Stomach (tissue), 9 donors: Measurements from ENCODE around the gene MTMR12. TPM values are rescaled to one million over a fixed set of nuclear protein-coding genes. Genes with fewer than 3 reads are reported as not detected.
A peak's percentile ranks its signal among the peaks of the same experiment; 100 is the strongest.

ENCODE experiments used
- DNase-seq, 2 donors: peaks; one replicate each; pipeline versions ENCODE4 v3.0.0 to v3.0.0-alpha.2; 2013 to 2019
- H3K27ac ChIP-seq, 5 donors: fragments of 200-600 bp in 4 of 5; sonication (generic) in 4 of 5; one replicate each; pipeline ENCODE4 v1.5.1; 2013 to 2019; ENCODE audit warnings: mild to moderate bottlenecking in 1 of 5, moderate library complexity in 1 of 5
- H3K27me3 ChIP-seq, 3 donors: fragments of 200-600 bp; sonication (generic); one replicate each; pipeline ENCODE4 v1.5.1; 2017 to 2019; ENCODE audit warnings: mixed run types in 1 of 3
- H3K36me3 ChIP-seq, 4 donors: fragments of 200-600 bp; sonication (generic); 1 replicate in 3 of 4; 2 replicates in 1 of 4; pipeline ENCODE4 v1.5.1; 2016 to 2019
- H3K4me1 ChIP-seq, 4 donors: fragments of 200-600 bp; sonication (generic); one replicate each; pipeline ENCODE4 v1.5.1; 2016 to 2019
- H3K4me3 ChIP-seq, 4 donors: fragments of 200-600 bp; sonication (generic) in 3 of 4; one replicate each; pipeline ENCODE4 v1.5.1; 2016 to 2019; ENCODE audit warnings: mild to moderate bottlenecking in 1 of 4
- H3K9me3 ChIP-seq, 4 donors: fragments of 200-600 bp; sonication (generic); one replicate each; pipeline ENCODE4 v1.5.1; 2016 to 2019
- CTCF ChIP-seq, 7 experiments: fragments of 450-650 bp in 4 of 7; fragments of 200-600 bp in 3 of 7; sonication (generic) in 3 of 7; IDR thresholded peaks; one replicate each; pipeline ENCODE4 v1.5.1; 2016 to 2019; ENCODE audit warnings: antibody characterized with exemption in 7 of 7, control low read depth in 2 of 7, mild to moderate bottlenecking in 1 of 7
- EP300 ChIP-seq: sonication (generic); formaldehyde crosslinking; IDR thresholded peaks from one replicate; pipeline ENCODE4 v1.6.1; 2017; ENCODE audit warnings: antibody characterized with exemption
- POLR2A ChIP-seq, 4 donors: fragments of 450-650 bp; IDR thresholded peaks; one replicate each; pipeline ENCODE4 v1.6.1; 2016; ENCODE audit warnings: antibody characterized with exemption in 4 of 4, control low read depth in 2 of 4, mild to moderate bottlenecking in 1 of 4, moderate library complexity in 1 of 4
- POLR2AphosphoS5 ChIP-seq, 3 donors: sonication (generic); formaldehyde crosslinking; IDR thresholded peaks; one replicate each; pipeline ENCODE4 v1.6.1; 2016; ENCODE audit warnings: antibody characterized with exemption in 3 of 3
- WGBS, 5 donors: extraction: QIAGEN DNeasy Blood & Tissue Kit in 3 of 5; methylation state at CpG; one replicate each; pipeline versions ENCODE4 v1.1.5 to v1.1.7; 2013 to 2018; 5-methylcytosine and 5-hydroxymethylcytosine counted together
- intact Hi-C: fragments of 100-400 bp; cut with DNase I; formaldehyde crosslinking; loops from one replicate; pipeline ENCODE4 v1.15.1; 2023; ENCODE audit warnings: low total_unique reads
- polyA plus RNA-seq, 3 donors: library from polyadenylated mRNA; stranded (reverse); fragments of 200-250 nt; gene quantifications; one replicate each; pipeline ENCODE4 v1.2.3, GENCODE V29; 2013
- total RNA-seq, 5 donors: library from RNA; depleted of rRNA; stranded (reverse); fragments of >200 nt; gene quantifications; one replicate each; pipeline versions ENCODE4 v1.1.0 to v1.2.3, GENCODE V29; 2014 to 2016
- donor health status: healthy with polysubstance abuse.
- donor health status: Bipolar disorder and iron deficiency.
- donor health status: healthy.

The MTMR12 gene
- total and polyA plus RNA-seq, 8 donors = 7.2 to 51.9 (median 38.8) TPM

GRCh38 chr5:32339878-32340277 lies 27.1 kb upstream of the MTMR12 start:
- no peak overlapping the region for H3K27ac ChIP-seq
- 70 to 92% (median 85%) methylated on average over 4 of the region's 4 CpGs for WGBS, 5 donors
- intact Hi-C loops = no loop called here
- peaks cover 0 to 26% (median 15%) of the 10 kb centered on the region in 4 donors for H3K9me3 ChIP-seq
- H3K4me1 ChIP-seq = no peaks in the 10 kb centered on the region
- H3K36me3 ChIP-seq = no peaks in the 10 kb centered on the region
- DNase-seq = no peak
- no peaks in the 10 kb centered on the region for H3K27me3 ChIP-seq
- TF ChIP-seq POLR2A (IDR thresholded peaks at IDR 0.05) (no peak), POLR2AphosphoS5 (IDR thresholded peaks at IDR 0.05) (no peak), CTCF (IDR thresholded peaks at IDR 0.05) (no peak), EP300 (no peak)
- no peak overlapping the region for H3K4me3 ChIP-seq

- H3K27ac ChIP-seq = no peak overlapping the region
- H3K27me3 ChIP-seq = no peaks in the 10 kb centered on the region
- no peak for TF ChIP-seq POLR2A (IDR thresholded peaks at IDR 0.05)
- TF ChIP-seq POLR2AphosphoS5 (IDR thresholded peaks at IDR 0.05) = no peak
- no peak for TF ChIP-seq EP300
- TF ChIP-seq CTCF (IDR thresholded peaks at IDR 0.05) = no peak
- H3K4me3 ChIP-seq = no peak overlapping the region
- H3K4me1 ChIP-seq = no peaks in the 10 kb centered on the region
- intact Hi-C loops = no loop called here
- no peaks in the 10 kb centered on the region for H3K36me3 ChIP-seq
- DNase-seq = no peak
- WGBS, 5 donors = 76 to 81% (median 77%) methylated on average over 2 of the region's 2 CpGs
- H3K9me3 ChIP-seq = peaks cover 0 to 26% (median 15%) of the 10 kb centered on the region in 4 donors
These were observed 26.5 kb upstream of the MTMR12 start for GRCh38 chr5:32339198-32339597.

- Histone ChIP-seq H3K9me3 (no peaks in the 10 kb centered on the region), H3K36me3 (no peaks in the 10 kb centered on the region), H3K27ac (no peak overlapping the region), H3K4me3 (no peak overlapping the region), H3K27me3 (no peaks in the 10 kb centered on the region), H3K4me1 (peaks cover 23 to 32% (median 27%) of the 10 kb centered on the region in 4 donors)
- intact Hi-C loops = no loop called here
- no peak for DNase-seq
- TF ChIP-seq EP300 = no peak
- TF ChIP-seq CTCF (IDR thresholded peaks at IDR 0.05) = no peak
- TF ChIP-seq POLR2A (IDR thresholded peaks at IDR 0.05) = no peak
- no peak for TF ChIP-seq POLR2AphosphoS5 (IDR thresholded peaks at IDR 0.05)
- WGBS, 5 donors = 92 to 96% (median 96%) methylated on average over 10 of the region's 10 CpGs
These were observed 20.2 kb upstream of the MTMR12 start for GRCh38 chr5:32332966-32333365.

- H3K36me3 ChIP-seq = no peaks in the 10 kb centered on the region
- peak overlapping the region in 4 of 5 donors; percentile 48 to 78 (median 64) for H3K27ac ChIP-seq
- peaks cover 23 to 32% (median 27%) of the 10 kb centered on the region in 4 donors for H3K4me1 ChIP-seq
- no peak overlapping the region for H3K4me3 ChIP-seq
- intact Hi-C loops = no loop called here
- 71 to 90% (median 77%) methylated on average over 1 of the region's 1 CpG for WGBS, 5 donors
- H3K9me3 ChIP-seq = no peaks in the 10 kb centered on the region
- no peaks in the 10 kb centered on the region for H3K27me3 ChIP-seq
- TF ChIP-seq EP300 (no peak), POLR2A (IDR thresholded peaks at IDR 0.05) (no peak), POLR2AphosphoS5 (IDR thresholded peaks at IDR 0.05) (no peak), CTCF (IDR thresholded peaks at IDR 0.05) (no peak)
- DNase-seq = no peak
These were observed 19.6 kb upstream of the MTMR12 start for GRCh38 chr5:32332361-32332760.
